Activated CD4-positive, CD25-positive, alpha-beta regulatory T cell (primary cell): ENCODE data around the gene SRGAP3.

Source experiments
- DNase-seq, 4 experiments: peaks; one replicate each; lab custom pipeline; 2025; lab: John Stamatoyannopoulos, UW

The SRGAP3 gene

DNA sequence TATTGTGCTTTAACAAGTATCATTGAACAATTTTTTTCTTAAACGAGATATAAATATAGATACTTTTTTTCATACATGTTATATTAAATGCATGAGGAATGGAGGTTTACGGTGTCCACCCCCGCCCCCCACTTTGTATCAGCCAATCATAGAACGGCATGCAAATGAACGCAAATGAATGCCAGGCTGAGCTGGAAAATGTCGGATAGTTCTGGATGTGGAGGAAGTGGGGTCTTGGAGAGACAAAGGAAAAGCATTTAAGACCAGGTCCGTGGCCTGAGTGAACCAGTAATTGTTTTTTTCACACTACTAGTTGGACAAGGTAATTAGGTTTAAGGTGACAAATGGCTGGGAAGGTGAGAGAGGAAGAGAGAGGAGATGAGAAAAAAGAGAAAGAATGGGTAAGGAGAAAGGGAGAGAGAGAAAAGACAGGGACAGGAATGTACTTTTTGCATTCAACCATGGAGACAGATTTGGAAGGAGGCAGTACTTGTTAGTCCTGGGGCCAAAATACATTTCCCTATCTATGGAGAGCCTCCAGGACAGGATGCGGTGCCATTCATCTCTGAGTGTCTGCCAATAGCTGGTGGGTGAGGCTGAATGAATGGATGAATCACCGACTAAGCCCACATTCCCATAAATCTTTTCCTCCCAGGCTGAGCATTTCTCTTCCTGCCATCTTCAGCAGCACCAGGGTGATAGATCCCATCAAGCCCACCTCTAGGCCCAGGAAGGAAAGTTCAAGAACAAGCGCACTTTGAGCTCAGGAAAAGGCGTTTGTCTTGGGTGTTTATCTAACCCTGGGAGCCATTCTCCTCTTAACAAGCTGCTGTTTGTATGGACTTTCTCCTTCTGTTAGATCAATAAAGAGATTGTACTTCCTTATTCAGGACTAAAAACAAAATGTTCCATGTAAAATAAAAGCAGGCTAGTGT, 284.7 kb downstream of the SRGAP3 start:
- DNase-seq: no peak

DNA sequence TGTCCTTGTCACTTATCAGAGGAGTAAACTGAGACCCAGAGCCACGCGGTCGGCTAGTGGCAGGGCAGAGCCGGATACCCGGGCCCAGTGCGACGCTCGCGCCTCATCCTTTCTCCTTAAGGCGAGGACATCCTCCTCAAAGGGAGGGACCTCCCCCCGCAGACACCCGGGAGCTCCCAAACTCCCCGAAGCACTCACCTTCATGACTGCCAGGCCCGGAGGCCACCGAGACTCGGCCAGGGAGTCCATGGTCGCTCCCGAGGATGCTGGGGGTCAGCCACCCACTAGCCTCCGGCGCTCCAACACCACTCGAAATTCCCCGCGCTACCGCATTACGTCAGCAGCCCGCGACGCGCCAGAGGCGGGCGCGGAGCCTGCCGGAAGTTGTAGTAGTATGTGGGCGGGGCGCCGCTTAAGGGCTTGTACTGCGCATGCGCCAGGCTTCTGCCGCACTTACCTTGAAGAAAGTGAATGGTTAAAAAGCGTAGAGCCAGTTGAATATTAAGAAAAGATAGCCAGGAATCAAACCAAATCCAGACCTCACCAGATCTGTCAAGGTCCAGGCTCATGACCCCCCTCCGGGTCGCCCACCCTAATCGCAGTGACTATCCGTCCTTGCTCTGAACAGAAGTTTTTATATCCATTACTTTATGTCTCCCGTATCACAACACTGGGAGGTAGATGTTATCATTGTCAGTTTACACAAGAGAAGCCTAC, 286.2 kb downstream of the SRGAP3 start, which contains the start of gene RAD18:
Gene RAD18, minus strand, starts transcription at position 336 of the 717 bp plus-strand sequence. Its CDS starts 87 bp downstream, at position 249.
- DNase-seq: peak; percentile 82 to 88 (median 86)

DNA sequence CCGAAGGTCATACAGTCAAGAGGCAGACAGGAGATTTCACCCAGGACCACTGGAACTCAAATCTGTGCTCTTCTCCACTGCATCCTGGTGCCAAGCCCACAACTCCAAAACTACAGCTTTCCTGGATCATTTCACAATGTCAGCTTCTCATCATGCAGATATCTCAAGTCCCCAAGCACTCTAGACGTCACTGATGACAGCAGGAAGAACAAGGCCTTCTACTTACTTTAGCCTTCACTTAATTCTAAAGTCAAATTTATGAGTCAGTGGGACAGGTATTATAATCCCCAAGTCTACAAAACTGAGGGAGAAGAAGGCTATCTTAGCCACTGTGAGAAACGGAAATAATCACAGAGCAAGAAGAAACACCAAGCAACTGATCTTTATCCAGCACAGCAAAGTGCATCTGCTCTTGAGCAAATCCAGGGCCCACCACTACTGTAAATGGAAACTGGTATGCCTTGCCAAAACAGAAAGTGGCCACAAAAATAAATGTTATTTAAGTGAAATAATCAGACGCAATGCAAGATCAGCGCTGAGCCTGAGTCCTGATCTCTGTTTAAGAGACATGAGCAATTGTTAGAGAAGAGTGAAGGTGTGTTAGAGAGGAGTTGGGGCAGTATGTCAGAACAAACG, 287.1 kb downstream of the SRGAP3 start:
- DNase-seq: no peak

DNA sequence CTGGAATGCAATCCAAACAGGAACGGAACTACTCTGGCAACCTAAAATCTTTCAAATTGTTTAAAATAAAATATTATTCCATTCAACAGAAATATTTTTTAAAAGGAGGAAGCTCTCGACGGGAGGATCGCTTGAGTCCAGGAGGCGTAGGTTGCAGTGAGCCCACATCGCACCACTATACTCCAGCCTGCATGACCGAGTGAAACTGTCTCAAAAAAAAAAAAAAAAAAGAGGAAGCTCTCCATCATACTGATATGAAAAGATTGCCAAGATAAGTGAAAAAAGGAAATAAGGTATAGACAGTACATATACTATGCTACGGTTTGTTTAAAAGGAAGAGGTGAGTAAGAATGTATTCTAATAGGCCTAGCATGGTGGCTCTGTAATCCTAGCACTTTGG, 289.8 kb downstream of the SRGAP3 start:
- no peak for DNase-seq

- DNase-seq: no peak
Measured at GRCh38 chr3:8954938-8955763, 294.3 kb downstream of the SRGAP3 start.

DNA sequence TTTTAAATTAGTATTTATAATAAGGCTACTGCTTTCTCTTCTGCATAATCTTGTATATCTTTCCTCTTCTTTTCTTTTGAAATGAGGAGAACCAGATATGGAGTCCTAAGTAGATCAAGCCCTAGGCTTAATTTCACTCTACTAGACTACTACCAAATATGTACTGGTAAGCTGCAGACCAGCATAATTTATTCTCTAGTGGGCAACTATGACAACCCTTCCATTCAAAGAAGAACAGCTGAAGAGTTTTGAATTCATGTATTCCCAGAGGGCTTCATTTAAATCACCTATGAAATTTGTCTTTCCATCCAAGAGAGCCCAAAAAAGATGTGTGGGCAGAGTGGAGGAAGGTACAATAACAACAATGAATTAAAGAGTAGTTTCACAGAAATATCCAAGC, 296.1 kb downstream of the SRGAP3 start:
- no peak for DNase-seq

DNA sequence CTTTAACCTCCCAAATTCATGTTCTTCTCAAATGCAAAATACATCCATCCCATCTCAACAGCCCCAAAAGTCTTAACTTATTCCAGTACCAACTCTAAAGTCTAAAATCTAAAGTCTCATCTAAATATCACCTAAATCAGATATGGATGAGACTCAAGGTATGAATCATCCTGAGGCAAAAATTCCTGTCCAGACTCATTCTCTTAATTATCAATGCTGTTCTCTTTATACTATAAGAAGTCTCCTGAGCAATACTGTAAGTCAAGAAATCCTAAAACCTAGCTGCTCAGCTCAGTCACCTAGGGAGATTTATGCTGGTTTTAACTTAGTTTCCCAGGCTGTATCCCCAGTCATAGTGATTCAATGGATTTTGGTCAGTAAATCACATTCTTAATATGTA, 297.3 kb downstream of the SRGAP3 start:
- no peak for DNase-seq

- DNase-seq: no peak
Measured at GRCh38 chr3:8945890-8946600, 303.4 kb downstream of the SRGAP3 start.

GRCh38 chr3:8942746-8943488, 306.5 kb downstream of the SRGAP3 start:
- DNase-seq: no peak

DNA sequence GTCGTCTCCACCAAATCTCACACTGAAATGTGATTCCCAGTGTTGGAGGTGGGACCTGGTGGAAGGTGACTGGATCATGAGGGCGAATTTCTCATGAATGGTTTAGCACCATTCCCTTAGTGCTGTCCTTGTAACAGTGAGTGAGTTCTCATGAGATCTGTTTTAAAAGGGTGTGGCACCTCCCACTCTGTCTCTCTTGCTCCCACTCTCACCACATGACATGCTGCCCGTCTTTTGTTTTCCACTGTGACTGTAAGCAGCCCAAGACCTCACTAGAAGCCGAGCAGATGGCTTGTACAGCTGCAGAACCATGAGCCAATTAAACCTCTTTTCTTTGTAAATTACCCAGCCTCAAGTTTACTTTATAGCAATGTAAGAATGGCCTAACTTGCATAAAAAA, 307.3 kb downstream of the SRGAP3 start:
- DNase-seq: no peak

DNA sequence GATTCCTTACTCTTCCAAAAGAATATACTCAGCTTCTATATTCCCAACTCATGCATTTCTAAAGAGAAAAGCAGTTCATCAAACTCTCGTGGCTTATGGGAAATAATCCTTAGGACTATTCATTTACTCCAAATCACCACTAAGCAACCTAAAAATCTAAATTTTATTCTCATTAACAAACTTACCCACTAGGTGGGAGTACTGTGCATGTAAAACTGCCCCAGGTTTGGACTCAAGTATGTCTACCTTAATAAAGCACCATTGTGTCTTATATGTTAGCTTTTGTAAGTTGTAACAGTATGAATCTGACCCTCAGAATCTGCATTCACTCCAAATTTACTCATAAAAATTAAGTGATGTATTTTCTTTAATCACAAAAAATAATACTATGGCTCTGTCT, 311.4 kb downstream of the SRGAP3 start:
- DNase-seq: no peak

GRCh38 chr3:8937064-8938020, 312.1 kb downstream of the SRGAP3 start:
- no peak for DNase-seq

DNA sequence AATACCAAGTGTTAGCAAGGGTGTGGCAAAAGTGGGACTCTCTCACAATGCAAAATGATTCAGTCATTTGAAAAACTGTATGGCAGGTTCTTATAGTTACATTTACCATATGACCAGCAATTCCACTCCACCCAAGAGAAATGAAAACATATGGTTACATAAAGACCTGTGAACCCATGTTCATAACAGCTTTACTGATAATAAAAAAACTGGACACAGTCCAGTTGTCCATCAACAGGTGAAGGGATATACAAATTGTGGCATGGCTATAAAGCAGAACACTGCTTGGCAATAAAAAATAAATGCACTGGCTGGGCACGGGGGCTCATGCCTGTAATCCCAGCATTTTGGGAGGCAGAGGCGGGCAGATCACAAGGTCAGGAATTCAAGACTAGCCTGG, 316.9 kb downstream of the SRGAP3 start:
- DNase-seq: no peak

GRCh38 chr3:8931342-8931741, 318.1 kb downstream of the SRGAP3 start:
- no peak for DNase-seq
